Transverse colon (tissue), 4 donors: ENCODE measurements around the gene SLC2A4. TPM values are rescaled to one million over a fixed set of nuclear protein-coding genes. Genes with fewer than 3 reads are reported as not detected.
A peak's percentile ranks its signal among the peaks of the same experiment; 100 is the strongest.

Experiments used
- DNase-seq: peaks from one replicate; pipeline ENCODE4 v3.0.0-alpha.2; 2019
- H3K27ac ChIP-seq, 4 donors: fragments of 200-600 bp; sonication (generic); 2 replicates each; pipeline ENCODE4 v1.5.1; 2016 to 2018; ENCODE audit warnings: inconsistent platforms in 4 of 4
- H3K27me3 ChIP-seq: fragments of 200-600 bp; sonication (generic); 2 replicates; pipeline ENCODE4 v1.5.1; 2017; ENCODE audit warnings: inconsistent platforms
- H3K36me3 ChIP-seq, 4 donors: fragments of 200-600 bp; sonication (generic); 2 replicates each; pipeline ENCODE4 v1.5.1; 2017 to 2019; ENCODE audit warnings: inconsistent platforms in 4 of 4
- H3K4me1 ChIP-seq, 4 donors: fragments of 200-600 bp; sonication (generic); 2 replicates each; pipeline ENCODE4 v1.5.1; 2017 to 2020; ENCODE audit warnings: inconsistent platforms in 4 of 4
- H3K4me3 ChIP-seq, 4 donors: fragments of 200-600 bp; sonication (generic); 1 replicate in 1 of 4; 2 replicates in 3 of 4; pipeline versions ENCODE4 v1.5.1 to v1.6.1; 2017 to 2019; ENCODE audit warnings: inconsistent platforms in 4 of 4
- H3K9me3 ChIP-seq, 2 donors: fragments of 200-600 bp; sonication (generic); 2 replicates each; pipeline ENCODE4 v1.5.1; 2017 to 2019; ENCODE audit warnings: inconsistent platforms in 2 of 2
- EP300 ChIP-seq: sonication (generic); formaldehyde crosslinking; IDR thresholded peaks from one replicate; pipeline ENCODE4 v1.6.1; 2017; ENCODE audit warnings: antibody characterized with exemption, low read depth
- POLR2A ChIP-seq: fragments of 450-650 bp; IDR thresholded peaks from one replicate; pipeline ENCODE4 v1.6.1; 2016; ENCODE audit warnings: antibody characterized with exemption, mild to moderate bottlenecking, moderate library complexity
- POLR2AphosphoS5 ChIP-seq, 3 donors: sonication (generic); formaldehyde crosslinking; IDR thresholded peaks; one replicate each; pipeline ENCODE4 v1.6.1; 2016; ENCODE audit warnings: antibody characterized with exemption in 3 of 3
- WGBS, 2 donors: methylation state at CpG; one replicate each; pipeline ENCODE4 v1.1.5; 2018; ENCODE audit warnings: low coverage in 1 of 2; 5-methylcytosine and 5-hydroxymethylcytosine counted together
- in situ Hi-C, 4 donors: fragments of 200-750 bp; cut with MboI; loops; one replicate each; pipeline versions ENCODE4 v1.15.0 to v1.15.1; 2017; ENCODE audit warnings: low sequenced_read_pairs in 3 of 4, low pct_ligation_motif_present in 1 of 4, low pct_unique_long_range_greater_than_20kb in 1 of 4
- intact Hi-C: fragments of 100-400 bp; cut with DNase I; formaldehyde crosslinking; loops from one replicate; pipeline ENCODE4 v1.15.1; 2023; ENCODE audit warnings: low total_unique reads
- total RNA-seq, 4 donors: library from RNA; depleted of rRNA; stranded (reverse); fragments of >200 nt; gene quantifications; one replicate each; pipeline ENCODE4 v1.1.0, GENCODE V29; 2016
- TF ChIP-seq, protein P1 (sequence below), 5 experiments: fragments of 200-600 bp in 3 of 5; fragments of 450-650 bp in 2 of 5; sonication (generic) in 3 of 5; IDR thresholded peaks; 1 replicate in 2 of 5; 2 replicates in 3 of 5; pipeline ENCODE4 v1.5.1; 2016 to 2017; ENCODE audit warnings: antibody characterized with exemption in 5 of 5, inconsistent platforms in 3 of 5, mild to moderate bottlenecking in 2 of 5, moderate library complexity in 1 of 5

The SLC2A4 gene
- total RNA-seq, 4 donors from 2014 or later = 9.7 to 35.5 (median 20.3) TPM

- peak overlapping the region; percentile 92 to 96 (median 94) for H3K27ac ChIP-seq
- no peaks in the 10 kb centered on the region for H3K27me3 ChIP-seq
- peaks cover 0 to 9% (median 4%) of the 10 kb centered on the region in 4 donors for H3K36me3 ChIP-seq
- intact Hi-C loops (no loop called here), in situ Hi-C loops (loop anchor here in 1 of 4 donors (25.0 kb wide), 1 partner anchor 901 kb away; no protein-coding TSS in a partner anchor)
- no peaks in the 10 kb centered on the region for H3K9me3 ChIP-seq
- H3K4me1 ChIP-seq = peaks cover 40 to 67% (median 49%) of the 10 kb centered on the region in 4 donors
- 81 to 100% methylated on average over 5 to 22 of the region's 22 CpGs for WGBS, 2 donors
- TF ChIP-seq, protein P1, sequence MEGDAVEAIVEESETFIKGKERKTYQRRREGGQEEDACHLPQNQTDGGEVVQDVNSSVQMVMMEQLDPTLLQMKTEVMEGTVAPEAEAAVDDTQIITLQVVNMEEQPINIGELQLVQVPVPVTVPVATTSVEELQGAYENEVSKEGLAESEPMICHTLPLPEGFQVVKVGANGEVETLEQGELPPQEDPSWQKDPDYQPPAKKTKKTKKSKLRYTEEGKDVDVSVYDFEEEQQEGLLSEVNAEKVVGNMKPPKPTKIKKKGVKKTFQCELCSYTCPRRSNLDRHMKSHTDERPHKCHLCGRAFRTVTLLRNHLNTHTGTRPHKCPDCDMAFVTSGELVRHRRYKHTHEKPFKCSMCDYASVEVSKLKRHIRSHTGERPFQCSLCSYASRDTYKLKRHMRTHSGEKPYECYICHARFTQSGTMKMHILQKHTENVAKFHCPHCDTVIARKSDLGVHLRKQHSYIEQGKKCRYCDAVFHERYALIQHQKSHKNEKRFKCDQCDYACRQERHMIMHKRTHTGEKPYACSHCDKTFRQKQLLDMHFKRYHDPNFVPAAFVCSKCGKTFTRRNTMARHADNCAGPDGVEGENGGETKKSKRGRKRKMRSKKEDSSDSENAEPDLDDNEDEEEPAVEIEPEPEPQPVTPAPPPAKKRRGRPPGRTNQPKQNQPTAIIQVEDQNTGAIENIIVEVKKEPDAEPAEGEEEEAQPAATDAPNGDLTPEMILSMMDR (IDR thresholded peaks at IDR 0.05) = no peak
- TF ChIP-seq EP300 (no peak), POLR2A (no peak), POLR2AphosphoS5 (IDR thresholded peaks at IDR 0.05) (no peak)
- no peak overlapping the region for H3K4me3 ChIP-seq
- DNase-seq = no peak
These were observed 45.5 kb upstream of the SLC2A4 start for GRCh38 chr17:7235693-7236665.

DNA sequence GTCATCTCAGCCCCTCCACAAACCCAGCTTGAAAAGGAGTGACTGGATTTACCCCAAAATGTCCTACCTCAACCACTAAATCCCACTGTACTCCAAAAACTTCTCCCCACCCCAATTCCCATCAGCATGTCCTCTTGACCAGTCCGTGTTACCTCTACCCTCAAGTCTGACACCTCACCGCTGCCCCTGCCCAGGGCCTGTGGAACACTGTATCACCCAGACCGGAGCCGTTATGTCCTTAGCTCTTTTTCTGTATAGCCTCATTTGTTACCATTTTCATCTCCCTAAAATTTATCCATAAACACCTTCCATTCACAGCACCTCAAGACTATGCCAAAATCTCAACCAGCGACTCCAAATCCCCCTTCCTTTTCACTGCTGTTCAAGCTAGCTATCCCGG is 44.7 kb upstream of the SLC2A4 start:
- Histone ChIP-seq H3K36me3 (peaks cover 0 to 9% (median 4%) of the 10 kb centered on the region in 4 donors), H3K9me3 (no peaks in the 10 kb centered on the region), H3K4me1 (peaks cover 42 to 69% (median 55%) of the 10 kb centered on the region in 4 donors), H3K4me3 (no peak overlapping the region), H3K27ac (peak overlapping the region; percentile 96 to 98 (median 96)), H3K27me3 (no peaks in the 10 kb centered on the region)
- in situ Hi-C loops = loop anchor here in 1 of 4 donors (25.0 kb wide), 1 partner anchor 900 kb away; no protein-coding TSS in a partner anchor
- intact Hi-C loops = no loop called here
- DNase-seq = no peak
- 78 to 81% methylated on average over 4 to 6 of the region's 6 CpGs for WGBS, 2 donors
- TF ChIP-seq, protein P1 (IDR thresholded peaks at IDR 0.05) = no peak
- TF ChIP-seq EP300 (no peak), POLR2AphosphoS5 (IDR thresholded peaks at IDR 0.05) (no peak), POLR2A (no peak)

- peaks cover 0 to 9% (median 4%) of the 10 kb centered on the region in 4 donors for H3K36me3 ChIP-seq
- TF ChIP-seq EP300 = no peak
- TF ChIP-seq, protein P1 (IDR thresholded peaks at IDR 0.05) = no peak
- no peak for TF ChIP-seq POLR2AphosphoS5 (IDR thresholded peaks at IDR 0.05)
- TF ChIP-seq POLR2A = no peak
- intact Hi-C loops (no loop called here), in situ Hi-C loops (loop anchor here in 1 of 4 donors (25.0 kb wide), 1 partner anchor 900 kb away; no protein-coding TSS in a partner anchor)
- WGBS, 2 donors = 13 to 25% methylated on average over 2 to 6 of the region's 6 CpGs
- H3K4me1 ChIP-seq = peaks cover 36 to 65% (median 51%) of the 10 kb centered on the region in 4 donors
- no peaks in the 10 kb centered on the region for H3K27me3 ChIP-seq
- peak overlapping the region; percentile 81 to 90 (median 86) for H3K4me3 ChIP-seq
- H3K27ac ChIP-seq = peak overlapping the region; percentile 96 to 98 (median 96)
- no peaks in the 10 kb centered on the region for H3K9me3 ChIP-seq
- DNase-seq = no peak
These were observed 44.2 kb upstream of the SLC2A4 start for GRCh38 chr17:7237266-7237760.
